ENCODE data around the gene PCDHA4.

DNA sequence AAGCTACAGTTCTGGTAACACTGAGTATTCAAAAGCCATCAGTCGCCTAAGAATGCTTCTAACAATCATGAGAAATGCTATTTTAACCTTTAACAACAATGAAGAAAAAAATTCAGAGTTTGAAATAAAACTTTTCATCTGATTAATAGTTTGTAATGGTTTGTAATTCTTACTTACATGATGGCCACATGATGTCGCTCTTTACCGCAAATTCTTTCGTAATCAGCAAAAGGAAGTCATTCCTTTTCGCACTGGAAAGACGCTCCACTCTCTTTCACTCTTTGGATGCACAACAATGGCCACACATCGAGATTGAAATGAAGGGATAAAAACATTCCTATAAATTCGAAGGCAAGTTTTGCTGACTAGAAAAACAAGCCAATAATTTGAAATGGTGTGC is 27.1 kb downstream of the PCDHA4 start, which contains the start of gene PCDHA7:
- TF ChIP-seq, protein P1, sequence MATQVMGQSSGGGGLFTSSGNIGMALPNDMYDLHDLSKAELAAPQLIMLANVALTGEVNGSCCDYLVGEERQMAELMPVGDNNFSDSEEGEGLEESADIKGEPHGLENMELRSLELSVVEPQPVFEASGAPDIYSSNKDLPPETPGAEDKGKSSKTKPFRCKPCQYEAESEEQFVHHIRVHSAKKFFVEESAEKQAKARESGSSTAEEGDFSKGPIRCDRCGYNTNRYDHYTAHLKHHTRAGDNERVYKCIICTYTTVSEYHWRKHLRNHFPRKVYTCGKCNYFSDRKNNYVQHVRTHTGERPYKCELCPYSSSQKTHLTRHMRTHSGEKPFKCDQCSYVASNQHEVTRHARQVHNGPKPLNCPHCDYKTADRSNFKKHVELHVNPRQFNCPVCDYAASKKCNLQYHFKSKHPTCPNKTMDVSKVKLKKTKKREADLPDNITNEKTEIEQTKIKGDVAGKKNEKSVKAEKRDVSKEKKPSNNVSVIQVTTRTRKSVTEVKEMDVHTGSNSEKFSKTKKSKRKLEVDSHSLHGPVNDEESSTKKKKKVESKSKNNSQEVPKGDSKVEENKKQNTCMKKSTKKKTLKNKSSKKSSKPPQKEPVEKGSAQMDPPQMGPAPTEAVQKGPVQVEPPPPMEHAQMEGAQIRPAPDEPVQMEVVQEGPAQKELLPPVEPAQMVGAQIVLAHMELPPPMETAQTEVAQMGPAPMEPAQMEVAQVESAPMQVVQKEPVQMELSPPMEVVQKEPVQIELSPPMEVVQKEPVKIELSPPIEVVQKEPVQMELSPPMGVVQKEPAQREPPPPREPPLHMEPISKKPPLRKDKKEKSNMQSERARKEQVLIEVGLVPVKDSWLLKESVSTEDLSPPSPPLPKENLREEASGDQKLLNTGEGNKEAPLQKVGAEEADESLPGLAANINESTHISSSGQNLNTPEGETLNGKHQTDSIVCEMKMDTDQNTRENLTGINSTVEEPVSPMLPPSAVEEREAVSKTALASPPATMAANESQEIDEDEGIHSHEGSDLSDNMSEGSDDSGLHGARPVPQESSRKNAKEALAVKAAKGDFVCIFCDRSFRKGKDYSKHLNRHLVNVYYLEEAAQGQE (IDR thresholded peaks at IDR 0.05; ENCODE audit: insufficient read depth in 1 of 2, low read depth in 2 of 2, low read length in 2 of 2): no peak
- no peak for TF ChIP-seq POLR2AphosphoS5 (IDR thresholded peaks at IDR 0.05; ENCODE audit: low read depth, low read length)
- no peak for TF ChIP-seq TAF1 (IDR thresholded peaks at IDR 0.05; ENCODE audit: borderline replicate concordance, insufficient read depth, low read length)

Measured in PFSK-1 (cell line).